Bronchial epithelial cell (primary cell): ENCODE results near the gene RARRES2. TPM values are rescaled to one million over a fixed set of nuclear protein-coding genes. Genes with fewer than 3 reads are reported as not detected.

Experiments
- DNase-seq: peaks from one replicate; pipeline ENCODE4 v3.0.0-alpha.2; 2010; ENCODE audit warnings: low read depth
- FAIRE-seq: peaks from 2 replicates; lab custom pipeline; 2011; peaks lifted over from hg19 to GRCh38; lab: Jason Lieb, UNC
- H3K27me3 ChIP-seq: 2 replicates; pipeline ENCODE4 v1.5.1; 2011; ENCODE audit warnings: low read length; ENCODE audit not compliant: control insufficient read depth, insufficient read depth
- H3K36me3 ChIP-seq: 2 replicates; pipeline ENCODE4 v1.5.1; 2011; ENCODE audit warnings: low read length; ENCODE audit not compliant: control insufficient read depth, insufficient read depth
- H3K4me3 ChIP-seq: 2 replicates; pipeline ENCODE4 v1.5.1; 2011; ENCODE audit warnings: mild to moderate bottlenecking, low read depth, low read length, control low read depth
- CTCF ChIP-seq: IDR thresholded peaks from 2 replicates; pipeline ENCODE4 v1.5.1; 2011; ENCODE audit warnings: mild to moderate bottlenecking, moderate library complexity, low read length, control low read depth, inconsistent platforms; ENCODE audit not compliant: insufficient read depth, severe bottlenecking
- total RNA-seq: library from RNA; depleted of rRNA; stranded (reverse); fragments of >200 nt; gene quantifications from 2 replicates; pipeline ENCODE4 v1.2.1, GENCODE V29; 2014

The RARRES2 gene
- total RNA-seq, 1 donor from 2014 or later: 1.1 TPM

- no peak for FAIRE-seq
These were observed 21.9 kb upstream of the RARRES2 start for GRCh38 chr7:150363370-150363769.

DNA sequence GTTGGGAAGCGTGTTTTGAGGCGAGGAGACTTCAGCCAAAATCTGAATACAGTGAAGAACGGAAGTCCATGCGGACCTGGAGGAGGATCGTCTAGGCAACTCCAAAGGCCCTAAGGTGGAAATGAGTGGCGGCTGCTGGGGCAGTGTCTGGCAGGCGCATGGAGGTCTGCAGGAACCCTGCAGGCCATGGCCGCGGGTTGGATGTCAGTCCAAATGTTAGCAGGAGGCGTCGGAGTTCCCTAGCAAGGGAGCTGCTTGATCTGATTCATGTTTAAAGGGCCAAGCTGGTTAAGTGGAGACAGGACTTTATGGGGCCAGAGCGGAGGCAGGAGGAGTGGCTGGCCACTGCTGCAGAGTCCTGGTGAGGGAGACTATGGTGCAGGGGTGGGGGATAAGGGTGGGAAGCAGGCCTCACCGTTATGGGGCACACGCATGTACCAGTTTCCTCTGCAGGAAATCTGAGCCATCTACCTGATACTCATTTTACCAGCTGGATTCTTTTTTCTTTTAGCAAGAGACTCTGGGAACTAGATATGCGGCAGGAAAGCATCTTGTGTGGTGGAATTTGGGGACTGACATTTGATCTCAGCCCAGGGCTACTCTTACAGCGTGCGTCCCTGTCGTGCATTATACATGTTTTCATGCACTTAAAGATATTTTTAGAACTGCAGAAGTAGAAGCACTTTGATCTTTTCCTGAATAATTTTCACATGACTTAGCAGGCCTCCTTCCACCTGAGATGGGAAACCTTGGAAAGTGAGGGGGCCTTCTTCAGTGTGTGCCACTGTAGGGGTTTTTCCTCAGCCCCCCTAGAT is 20.6 kb upstream of the RARRES2 start:
- TF ChIP-seq CTCF: no peak
- no peak overlapping the region for H3K4me3 ChIP-seq
- H3K36me3 ChIP-seq: no peaks in the 10 kb centered on the region
- no peak for DNase-seq
- no peak for FAIRE-seq
- no peaks in the 10 kb centered on the region for H3K27me3 ChIP-seq

More at GRCh38 chr7:150363370-150363769, 21.9 kb upstream of the RARRES2 start:
- Histone ChIP-seq H3K4me3 (no peak overlapping the region), H3K36me3 (no peaks in the 10 kb centered on the region), H3K27me3 (no peaks in the 10 kb centered on the region)
- DNase-seq: no peak
- TF ChIP-seq CTCF: no peak

- H3K27me3 ChIP-seq: no peaks in the 10 kb centered on the region
- H3K4me3 ChIP-seq: no peak overlapping the region
- H3K36me3 ChIP-seq: no peaks in the 10 kb centered on the region
- DNase-seq (no peak), FAIRE-seq (no peak)
- TF ChIP-seq CTCF: no peak
These were observed 20.0 kb upstream of the RARRES2 start for GRCh38 chr7:150361402-150361801.

- Histone ChIP-seq H3K27me3 (no peaks in the 10 kb centered on the region), H3K4me3 (no peak overlapping the region), H3K36me3 (no peaks in the 10 kb centered on the region)
- FAIRE-seq (no peak), DNase-seq (no peak)
- no peak for TF ChIP-seq CTCF
These were observed 19.1 kb upstream of the RARRES2 start for GRCh38 chr7:150360363-150361058.

DNA sequence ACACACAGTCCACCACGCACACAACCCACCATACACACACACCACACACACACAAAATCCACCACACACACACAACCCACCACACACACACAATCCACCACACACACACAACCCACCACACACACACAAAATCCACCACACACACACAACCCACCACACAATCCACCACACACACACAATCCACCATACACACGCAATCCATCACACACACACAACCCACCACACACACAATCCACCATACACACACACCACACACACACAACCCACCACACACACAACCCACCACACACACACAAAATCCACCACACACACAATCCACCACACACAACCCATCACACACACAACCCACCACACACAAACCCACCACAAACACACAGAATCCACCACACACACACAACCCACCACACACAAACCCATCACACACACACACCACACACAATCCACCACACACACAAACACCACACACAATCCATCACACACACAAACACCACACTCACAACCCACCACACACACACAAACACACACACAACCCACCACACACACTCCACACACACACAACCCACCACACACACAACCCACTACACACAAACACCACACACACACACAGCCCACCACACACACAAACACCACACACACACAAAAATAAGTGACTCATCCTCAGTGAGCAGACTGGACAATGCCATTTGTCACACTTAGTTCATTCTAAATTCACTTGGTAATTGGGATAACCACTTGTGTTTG is 18.4 kb upstream of the RARRES2 start:
- peak; percentile 28 for FAIRE-seq
- Histone ChIP-seq H3K36me3 (no peaks in the 10 kb centered on the region), H3K27me3 (no peaks in the 10 kb centered on the region), H3K4me3 (no peak overlapping the region)
- no peak for DNase-seq
- no peak for TF ChIP-seq CTCF
